Ureter (tissue), 1 donor: ENCODE results near the gene NRDC. TPM values are rescaled to one million over a fixed set of nuclear protein-coding genes. Genes with fewer than 3 reads are reported as not detected.
"Not testable (repeated sequence)": the region's sequence is repeated elsewhere in the genome, so short reads cannot be mapped to it uniquely, and the experiment has no call there.

ENCODE experiments used
- DNase-seq: peaks from one replicate; pipeline ENCODE4 v3.0.0-alpha.2; 2020; ENCODE audit warnings: low spot score
- total RNA-seq: library from RNA; stranded (reverse); gene quantifications from one replicate; pipeline ENCODE4 v1.2.4, GENCODE V29; 2023
- donor health status: DM: yes; HTN: yes; CAD: no.

Gene NRDC
- total RNA-seq, 1 donor from 2014 or later = 129 TPM

GRCh38 chr1:51897699-51898031 lies 19.1 kb upstream of the NRDC start:
- DNase-seq = no peak

GRCh38 chr1:51894748-51895147 lies 16.2 kb upstream of the NRDC start:
- not testable (repeated sequence) for DNase-seq

- DNase-seq = no peak
Observed at GRCh38 chr1:51878308-51878615, 265 bp downstream of the NRDC start.

- no peak for DNase-seq
Observed at GRCh38 chr1:51877434-51878307, 856 bp downstream of the NRDC start.

GRCh38 chr1:51875836-51876235 lies 2.7 kb downstream of the NRDC start:
- no peak for DNase-seq

- no peak for DNase-seq
Observed at GRCh38 chr1:51875291-51875772, 3.2 kb downstream of the NRDC start.

- not testable (repeated sequence) for DNase-seq
Observed at GRCh38 chr1:51873270-51873669, 5.3 kb downstream of the NRDC start.

GRCh38 chr1:51871351-51871975 lies 7.1 kb downstream of the NRDC start:
- DNase-seq = no peak

GRCh38 chr1:51870603-51871350 lies 7.8 kb downstream of the NRDC start:
- no peak for DNase-seq

GRCh38 chr1:51867479-51868232 lies 10.9 kb downstream of the NRDC start:
- no peak for DNase-seq

GRCh38 chr1:51863384-51863783 lies 15.1 kb downstream of the NRDC start:
- no peak for DNase-seq

GRCh38 chr1:51861669-51862068 lies 16.9 kb downstream of the NRDC start:
- no peak for DNase-seq

GRCh38 chr1:51859735-51860134 lies 18.8 kb downstream of the NRDC start:
- no peak for DNase-seq

GRCh38 chr1:51859333-51859732 lies 19.2 kb downstream of the NRDC start:
- no peak for DNase-seq

GRCh38 chr1:51858892-51859291 lies 19.6 kb downstream of the NRDC start:
- DNase-seq = no peak

GRCh38 chr1:51856745-51857144 lies 21.8 kb downstream of the NRDC start:
- DNase-seq = no peak

GRCh38 chr1:51855624-51856023 lies 22.9 kb downstream of the NRDC start:
- no peak for DNase-seq

- no peak for DNase-seq
Observed at GRCh38 chr1:51853360-51853759, 25.2 kb downstream of the NRDC start.

GRCh38 chr1:51851882-51852396 lies 26.6 kb downstream of the NRDC start:
- DNase-seq = no peak

GRCh38 chr1:51850420-51851223 lies 27.9 kb downstream of the NRDC start:
- no peak for DNase-seq
